CD4-positive, alpha-beta T cell treated with Interleukin-2 at 100 ng/mL for 4 hours (primary cell): Measurements from ENCODE around the gene NFATC4.
"Not testable (repeated sequence)": the region's sequence is repeated elsewhere in the genome, so short reads cannot be mapped to it uniquely, and the experiment has no call there.

ENCODE experiments used
- DNase-seq: peaks from one replicate; pipeline ENCODE4 v3.0.0-alpha.2; 2020; ENCODE audit warnings: low spot score

NFATC4 gene

DNA sequence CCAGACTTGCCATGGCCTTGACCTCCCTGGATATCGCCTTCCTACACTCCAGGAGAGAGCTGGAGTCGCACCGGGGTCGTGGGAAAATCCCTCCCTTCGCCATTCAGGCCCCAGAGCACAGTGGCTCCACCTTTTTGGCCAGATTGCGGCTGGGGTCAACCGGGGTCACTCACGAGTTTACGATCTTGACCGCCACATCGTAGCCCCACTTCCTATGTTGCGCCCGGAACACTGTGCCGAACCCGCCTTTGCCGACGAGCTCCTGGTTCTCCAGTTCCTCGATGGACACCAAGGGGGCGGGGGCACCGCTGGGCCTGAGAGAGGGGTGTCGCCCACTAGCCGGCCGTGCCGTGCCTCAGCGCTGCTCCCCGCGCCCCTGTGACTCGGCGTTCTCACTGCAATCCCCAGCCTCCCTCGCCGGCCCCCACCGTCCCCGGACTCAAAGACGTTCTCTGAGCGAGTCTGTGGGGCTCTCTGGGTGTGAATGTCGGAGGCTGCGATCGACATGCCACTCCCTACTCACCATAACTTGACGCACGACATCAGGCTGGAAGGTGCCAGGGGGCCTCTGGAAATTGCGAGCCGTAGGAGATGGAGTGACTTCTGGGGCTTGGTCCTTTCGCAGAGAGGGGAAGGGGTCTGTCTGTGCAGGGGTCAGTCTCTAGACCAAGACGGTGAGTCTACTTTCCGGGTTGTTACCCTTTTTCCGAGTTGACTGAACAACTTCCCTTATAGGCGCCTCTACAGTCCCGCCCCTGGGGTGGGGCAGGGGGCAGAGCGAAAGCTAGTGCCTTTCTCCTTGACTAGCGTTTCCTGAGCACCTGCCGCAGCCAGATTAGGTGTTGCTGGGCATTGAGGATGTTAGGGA is 28.5 kb upstream of the NFATC4 start, which contains the start of gene RIPK3:
Gene RIPK3 (minus strand): TSS at position 708 of the 868 bp plus-strand sequence. CDS start 165 bp downstream, at position 543.
- peak; percentile 75 for DNase-seq

DNA sequence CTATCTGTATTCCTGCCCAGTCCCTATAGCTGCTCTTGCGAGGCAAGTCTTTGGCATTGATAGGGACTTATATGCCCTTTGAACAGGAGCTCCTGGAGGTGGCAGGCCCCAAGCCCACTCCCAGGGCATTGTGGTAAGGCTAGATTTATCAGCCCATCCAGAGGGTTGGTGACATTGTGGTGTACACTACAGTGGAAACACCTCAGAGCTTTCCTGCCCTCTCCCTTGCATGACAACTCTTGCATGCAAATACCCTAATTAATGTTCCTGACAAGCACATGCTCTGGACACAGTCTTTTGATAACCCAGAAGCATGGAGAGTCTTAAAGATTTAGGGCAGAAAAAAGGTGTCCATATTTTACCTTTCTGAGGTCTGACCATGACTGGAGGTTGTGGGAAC is 27.4 kb upstream of the NFATC4 start:
- no peak for DNase-seq

DNA sequence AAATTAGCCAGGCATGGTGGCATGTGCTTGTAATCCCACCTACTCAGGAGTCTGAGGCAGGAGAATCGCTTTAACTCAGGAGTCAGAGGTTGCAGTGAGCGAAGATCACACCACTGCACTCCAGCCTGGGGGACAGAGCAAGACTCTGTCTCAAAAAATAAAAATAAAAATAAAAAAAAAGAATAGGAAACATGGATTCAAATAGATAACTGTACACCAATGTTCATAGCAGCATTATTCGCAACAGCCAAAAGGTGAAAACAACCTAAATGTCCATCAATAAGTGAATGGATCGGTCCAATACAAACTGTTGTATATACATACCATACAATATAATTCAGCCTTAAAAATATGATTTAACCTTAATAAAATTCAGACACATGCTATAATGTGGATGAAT is 25.1 kb upstream of the NFATC4 start:
- no peak for DNase-seq

DNA sequence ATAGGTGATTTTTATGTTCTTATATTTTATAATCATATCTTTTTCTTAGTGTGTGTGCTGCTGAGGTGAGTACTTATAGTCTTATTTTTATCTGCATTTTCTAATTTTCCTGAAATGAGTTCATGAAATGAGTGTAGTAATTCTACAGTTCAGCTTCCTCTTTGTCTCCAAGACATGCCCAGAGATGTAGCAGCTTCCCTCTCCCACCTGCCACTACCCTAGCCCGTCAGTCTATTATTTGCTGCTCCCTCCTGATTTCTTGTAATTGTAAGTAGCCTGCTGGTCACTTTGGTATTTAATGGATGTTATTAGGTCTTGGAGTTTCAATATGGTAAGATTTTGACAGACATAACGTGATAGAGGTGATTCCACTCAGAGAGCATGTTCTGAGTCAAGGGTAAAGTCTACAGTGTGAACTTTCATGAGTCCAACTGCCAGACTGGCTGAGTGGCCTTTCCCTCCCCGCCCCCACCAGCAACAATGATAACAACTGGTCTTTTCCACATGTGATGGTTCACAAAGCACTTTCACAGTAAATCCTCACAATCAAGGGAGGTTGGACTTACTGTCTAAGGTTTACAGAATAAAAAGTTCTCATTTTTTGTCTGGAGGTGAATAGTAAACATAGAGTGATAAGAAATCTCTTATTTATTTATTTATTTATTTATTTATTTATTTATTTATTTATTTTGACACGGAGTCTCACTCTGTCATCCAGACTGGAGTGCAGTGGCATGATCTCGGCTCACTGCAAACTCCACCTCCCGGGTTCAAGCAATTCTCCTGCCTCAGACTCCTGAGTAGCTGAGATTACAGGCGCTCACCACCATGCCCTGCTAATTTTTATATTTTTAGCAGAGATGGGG is 24.0 kb upstream of the NFATC4 start:
- DNase-seq = no peak

- no peak for DNase-seq
These were observed 20.9 kb upstream of the NFATC4 start for GRCh38 chr14:24347134-24347533.

DNA sequence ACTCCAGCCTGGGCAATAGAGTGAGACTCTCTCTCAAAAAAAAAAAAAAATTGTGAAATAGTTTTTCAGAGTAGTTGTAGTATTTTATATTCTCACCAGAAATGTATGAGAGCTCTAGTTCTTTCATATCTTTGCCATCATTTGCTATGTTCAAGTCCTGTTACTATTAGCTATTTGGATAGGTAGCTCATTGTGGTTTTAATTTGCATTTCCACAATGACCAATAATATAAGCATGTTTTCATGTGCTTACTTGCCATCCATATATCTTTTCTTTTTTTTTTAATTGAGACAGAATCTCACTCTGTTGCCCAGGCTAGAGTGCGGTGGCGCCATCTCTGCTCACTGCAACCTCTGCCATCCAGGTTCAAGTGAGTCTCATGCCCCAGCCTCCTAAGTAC is 19.8 kb upstream of the NFATC4 start:
- no peak for DNase-seq

- DNase-seq = no peak
These were observed 18.2 kb upstream of the NFATC4 start for GRCh38 chr14:24349742-24350141.

- no peak for DNase-seq
These were observed 16.5 kb upstream of the NFATC4 start for GRCh38 chr14:24351517-24351916.

DNA sequence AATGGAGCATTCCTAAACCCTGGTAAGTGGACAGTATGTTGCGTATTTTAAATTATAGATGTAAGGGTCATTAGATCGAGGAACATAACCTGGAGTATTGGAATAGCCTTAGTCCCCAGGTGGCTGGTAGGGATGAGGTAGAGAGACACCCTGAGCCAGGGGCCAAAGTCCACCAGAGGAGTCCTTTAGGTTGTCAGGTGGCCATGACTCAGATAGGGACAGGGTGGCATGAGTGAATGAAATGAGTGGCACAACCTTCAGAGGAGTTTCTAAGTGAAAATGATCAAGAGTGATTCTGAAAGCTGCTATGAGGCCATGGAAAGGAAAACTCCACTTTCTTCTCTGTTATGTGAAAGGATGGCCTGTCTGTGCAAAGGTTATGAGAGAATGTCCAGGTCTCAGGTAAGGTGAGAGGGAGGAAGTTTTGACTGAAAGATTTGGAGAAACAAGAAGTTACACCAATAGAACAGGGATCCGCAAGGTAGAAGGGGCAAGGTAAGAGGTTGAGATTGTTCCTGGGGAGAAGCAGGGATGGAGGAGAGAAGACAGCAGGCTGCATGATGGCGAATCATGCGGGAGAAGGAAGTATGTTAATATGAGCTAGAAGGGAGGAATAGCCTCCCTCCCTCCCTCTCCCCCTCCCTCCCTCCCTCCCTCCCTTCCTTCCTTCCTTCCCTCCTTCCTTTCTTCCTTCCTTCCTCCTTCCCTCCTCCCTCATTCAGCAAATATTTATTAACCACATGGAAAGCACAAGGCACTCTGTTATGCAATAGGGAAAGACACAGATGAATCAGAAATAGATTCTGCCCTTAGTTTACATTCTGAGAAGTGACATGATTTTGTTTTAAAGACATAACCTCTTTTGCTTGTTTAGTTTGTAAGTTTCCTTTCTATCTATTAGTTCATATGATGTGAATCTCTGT is 14.2 kb upstream of the NFATC4 start:
- no peak for DNase-seq

DNA sequence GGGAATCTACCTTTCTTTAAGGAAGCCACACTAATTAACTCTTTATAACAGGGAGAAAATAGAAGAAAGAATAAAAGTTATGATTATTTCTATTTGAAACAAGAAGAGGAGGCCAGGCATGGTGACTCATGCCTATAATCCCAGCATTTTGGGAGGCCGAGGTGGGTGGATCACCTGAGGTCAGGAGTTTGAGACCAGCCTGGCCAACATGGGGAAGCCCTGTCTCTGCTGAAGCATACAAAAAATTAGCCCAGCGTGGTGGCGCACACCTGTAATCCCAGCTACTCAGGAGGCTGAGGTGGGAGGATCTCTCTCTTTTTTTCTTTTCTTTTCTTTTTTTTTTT is 13.5 kb upstream of the NFATC4 start:
- not testable (repeated sequence) for DNase-seq

DNA sequence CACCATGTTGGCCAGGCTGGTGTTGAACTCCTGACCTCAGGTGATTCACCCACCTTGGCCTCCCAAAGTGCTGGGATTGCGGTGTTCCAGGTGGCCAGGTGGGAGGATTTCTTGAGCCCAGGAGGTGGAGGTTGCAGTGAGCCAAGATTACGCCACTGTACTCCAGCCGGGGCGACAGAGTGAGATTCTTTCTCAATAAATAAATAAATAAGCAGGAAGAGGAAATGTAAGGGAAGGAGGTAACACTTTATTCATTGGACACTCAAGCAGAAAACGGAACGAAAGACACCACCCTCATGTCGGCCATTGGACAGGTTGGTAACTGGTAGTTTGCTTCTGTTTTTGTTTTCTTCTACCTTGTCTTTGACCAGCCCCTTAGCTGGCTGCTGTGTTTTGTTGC is 13.0 kb upstream of the NFATC4 start:
- no peak for DNase-seq

DNA sequence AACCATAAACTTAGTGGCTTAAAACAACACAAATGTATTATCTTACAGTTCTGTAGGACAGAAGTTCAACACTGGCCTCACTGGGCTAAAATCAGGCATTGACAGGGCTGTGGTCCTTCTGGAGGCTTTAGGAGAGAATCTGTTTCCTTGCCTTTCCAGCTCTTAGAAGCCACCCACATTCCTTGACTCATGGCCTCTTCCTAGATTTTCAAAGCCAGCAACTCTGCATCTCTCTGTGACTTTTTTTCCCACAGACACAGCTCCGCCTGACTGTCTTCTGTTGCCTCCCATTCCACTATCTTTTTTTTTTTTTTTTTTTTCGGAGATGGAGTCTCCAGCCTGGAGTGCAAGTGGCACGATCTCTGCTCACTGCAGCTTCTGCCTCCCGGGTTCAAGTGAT is 11.8 kb upstream of the NFATC4 start:
- DNase-seq = no peak

DNA sequence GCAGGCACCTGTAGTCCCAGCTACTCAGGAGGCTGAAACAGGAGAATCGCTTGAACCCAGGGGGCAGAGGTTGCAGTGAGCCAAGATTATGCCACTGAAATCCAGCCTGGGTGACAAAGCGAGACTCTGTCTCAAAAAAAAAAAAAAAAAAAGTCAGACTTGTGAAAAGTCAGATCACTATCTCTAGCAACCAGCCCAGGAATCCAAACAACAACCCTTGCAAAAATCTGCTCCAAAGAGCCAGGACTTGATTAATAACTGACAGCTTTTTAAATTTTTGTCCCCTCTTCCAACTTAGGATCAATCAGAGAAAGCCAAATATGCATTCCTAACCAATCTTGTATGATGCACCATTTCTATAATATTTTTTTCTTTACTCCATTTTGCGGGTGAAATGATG is 7.7 kb upstream of the NFATC4 start:
- no peak for DNase-seq

- DNase-seq = no peak
These were observed 6.7 kb upstream of the NFATC4 start for GRCh38 chr14:24361326-24361725.

DNA sequence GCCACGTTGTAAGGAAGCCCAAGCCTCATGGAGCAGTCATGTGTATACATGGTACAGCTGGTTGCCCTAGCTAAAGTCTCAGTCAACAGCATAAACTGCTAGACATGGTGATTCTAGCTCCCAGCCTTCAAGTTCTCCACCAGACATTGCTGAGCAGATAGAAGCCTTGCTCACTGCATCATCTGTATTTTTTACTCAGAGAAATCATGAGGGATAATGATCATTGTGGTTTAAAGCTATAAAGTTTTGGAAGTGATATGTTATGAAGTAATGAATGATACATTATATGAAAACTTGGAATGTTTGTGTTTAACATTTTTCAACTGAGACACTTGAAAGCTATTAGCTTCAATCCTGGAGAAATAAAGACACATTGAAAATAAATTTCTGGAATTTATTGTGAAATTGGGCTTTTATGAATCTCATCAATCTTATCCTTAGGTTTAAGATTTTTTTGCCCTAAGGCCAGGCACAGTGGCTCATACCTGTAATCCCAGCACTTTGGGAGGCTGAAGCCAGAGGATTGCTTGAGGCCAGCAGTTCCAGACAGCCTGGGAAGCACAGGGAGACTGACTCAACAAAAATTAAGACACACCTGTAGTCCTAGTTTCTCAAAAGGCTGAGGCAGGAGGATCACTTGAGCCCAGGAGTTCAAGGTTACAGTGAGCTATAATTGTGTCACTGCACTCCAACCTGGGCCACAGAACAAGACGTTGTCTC is 5.6 kb upstream of the NFATC4 start:
- no peak for DNase-seq

DNA sequence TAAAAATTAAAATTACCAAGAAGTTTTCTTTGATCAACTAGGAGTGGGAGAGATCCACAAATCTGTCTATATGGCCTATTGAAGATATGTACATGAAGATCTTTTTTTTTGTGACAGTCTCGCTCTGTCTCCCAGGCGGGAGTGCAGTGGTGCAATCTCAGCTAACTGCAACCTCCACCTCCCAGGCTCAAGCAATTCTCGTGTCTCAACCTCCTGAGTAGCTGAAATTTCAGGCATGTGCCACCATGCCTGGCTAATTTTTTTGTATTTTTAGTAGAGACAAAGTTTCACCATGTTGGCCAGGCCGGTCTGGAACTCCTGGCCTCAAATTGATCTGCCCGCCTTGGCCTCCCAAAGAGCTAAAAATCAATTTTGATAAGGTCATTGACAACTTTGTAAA is 4.6 kb upstream of the NFATC4 start:
- no peak for DNase-seq

DNA sequence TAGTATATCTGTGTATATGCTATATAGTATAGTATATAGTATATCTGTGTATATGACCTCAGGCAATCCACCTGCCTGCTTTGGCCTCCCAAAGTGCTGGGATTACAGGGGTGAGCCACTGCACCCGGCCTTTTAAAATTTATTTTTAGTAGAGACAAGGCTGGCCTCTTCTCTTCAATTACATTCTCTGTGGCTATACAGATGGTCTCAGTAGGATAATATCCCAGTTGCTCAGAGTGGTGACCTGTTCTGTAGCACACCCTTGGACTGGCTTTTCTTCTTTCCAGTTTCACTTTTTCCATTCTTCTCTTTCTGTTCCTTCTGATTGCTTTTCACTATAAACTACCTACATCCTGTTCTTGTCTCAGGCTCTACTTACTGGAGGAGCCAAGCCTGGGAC is 3.1 kb upstream of the NFATC4 start:
- no peak for DNase-seq

- peak; percentile 68 for DNase-seq
These were observed 2.2 kb upstream of the NFATC4 start for GRCh38 chr14:24365600-24366412.

DNA sequence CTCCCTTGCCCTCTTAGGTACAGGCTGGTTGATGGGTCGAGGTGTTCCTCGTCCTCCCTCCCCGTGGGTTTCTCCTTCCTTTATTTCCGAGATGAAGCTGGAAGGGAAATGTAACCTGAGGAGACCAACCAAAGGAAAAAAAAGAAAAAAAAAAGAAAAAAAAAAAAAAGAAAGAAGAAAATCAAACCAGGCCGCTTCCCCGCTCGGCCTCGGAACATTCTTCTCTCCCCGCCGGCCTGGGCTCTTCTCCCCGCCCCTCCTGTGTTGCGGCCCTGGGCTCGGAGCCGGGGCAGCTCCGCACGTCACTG is 1.6 kb upstream of the NFATC4 start:
- DNase-seq = no peak

GRCh38 chr14:24366721-24367513 is 1.1 kb upstream of the NFATC4 start:
- peak; percentile 7 for DNase-seq
